ENCODE data around the gene POPDC2. TPM values are rescaled to one million over a fixed set of nuclear protein-coding genes. Genes with fewer than 3 reads are reported as not detected.
A peak's percentile ranks its signal among the peaks of the same experiment; 100 is the strongest.
"Not testable (repeated sequence)": the region's sequence is repeated elsewhere in the genome, so short reads cannot be mapped to it uniquely, and the experiment has no call there.

Gene POPDC2
- 0.55 TPM for polyA plus RNA-seq (2013, experiment 1 of 2; ENCODE audit: insufficient read length)
- polyA plus RNA-seq (2013, experiment 2 of 2; ENCODE audit: insufficient read length) = 1.4 TPM

- DNase-seq = peak; percentile 69
These were observed at the start of gene POPDC2 for GRCh38 chr3:119660474-119661440. POPDC2 (minus strand) TSS chr3:119660589; CDS start chr3:119660423, 166 bp downstream.

GRCh38 chr3:119703820-119704531 lies 43.6 kb upstream of the POPDC2 start:
- no peak for DNase-seq

- DNase-seq = peak; percentile 88
These were observed 42.4 kb upstream of the POPDC2 start, which contains the start of gene CFAP91 for GRCh38 chr3:119702530-119703527. CFAP91 (plus strand) TSS chr3:119703022; CDS start chr3:119703099, 77 bp downstream.

GRCh38 chr3:119700920-119701734 lies 40.7 kb upstream of the POPDC2 start:
- DNase-seq = no peak

- peak; percentile 19 for DNase-seq
These were observed 40.0 kb upstream of the POPDC2 start for GRCh38 chr3:119700269-119700919.

- no peak for DNase-seq
These were observed 37.0 kb upstream of the POPDC2 start for GRCh38 chr3:119697394-119697793.

GRCh38 chr3:119695480-119695879 lies 35.1 kb upstream of the POPDC2 start:
- peak; percentile 7 for DNase-seq

- peak; percentile 34 for DNase-seq
These were observed 29.8 kb upstream of the POPDC2 start for GRCh38 chr3:119690043-119690656.

GRCh38 chr3:119683421-119683820 lies 23.0 kb upstream of the POPDC2 start:
- DNase-seq = no peak

- peak; percentile 55 for DNase-seq
These were observed 20.9 kb upstream of the POPDC2 start for GRCh38 chr3:119681279-119681678.

- DNase-seq = no peak
These were observed 19.5 kb upstream of the POPDC2 start for GRCh38 chr3:119679874-119680273.

- DNase-seq = not testable (repeated sequence)
These were observed 17.8 kb upstream of the POPDC2 start for GRCh38 chr3:119678209-119678608.

GRCh38 chr3:119677641-119677934 lies 17.2 kb upstream of the POPDC2 start:
- no peak for DNase-seq

- peak; percentile 95 for DNase-seq
These were observed 16.6 kb upstream of the POPDC2 start, which contains the start of gene COX17 for GRCh38 chr3:119676771-119677640. COX17 (minus strand) TSS chr3:119677406; CDS start chr3:119677310, 96 bp downstream.

- no peak for DNase-seq
These were observed 15.6 kb upstream of the POPDC2 start for GRCh38 chr3:119676020-119676419.

GRCh38 chr3:119675188-119675874 lies 14.9 kb upstream of the POPDC2 start:
- DNase-seq = no peak

- no peak for DNase-seq
These were observed 13.5 kb upstream of the POPDC2 start for GRCh38 chr3:119673875-119674274.

GRCh38 chr3:119672776-119673175 lies 12.4 kb upstream of the POPDC2 start:
- no peak for DNase-seq
